HPDE6-E6E7 (cell line): ENCODE results near the gene SLC7A10.
"Not testable (repeated sequence)": the region's sequence is repeated elsewhere in the genome, so short reads cannot be mapped to it uniquely, and the experiment has no call there.

Experiments used
- DNase-seq: peaks from one replicate; pipeline ENCODE4 v3.0.0; 2011; ENCODE audit warnings: missing footprints; ENCODE audit errors: extremely low spot score

The SLC7A10 gene

DNA sequence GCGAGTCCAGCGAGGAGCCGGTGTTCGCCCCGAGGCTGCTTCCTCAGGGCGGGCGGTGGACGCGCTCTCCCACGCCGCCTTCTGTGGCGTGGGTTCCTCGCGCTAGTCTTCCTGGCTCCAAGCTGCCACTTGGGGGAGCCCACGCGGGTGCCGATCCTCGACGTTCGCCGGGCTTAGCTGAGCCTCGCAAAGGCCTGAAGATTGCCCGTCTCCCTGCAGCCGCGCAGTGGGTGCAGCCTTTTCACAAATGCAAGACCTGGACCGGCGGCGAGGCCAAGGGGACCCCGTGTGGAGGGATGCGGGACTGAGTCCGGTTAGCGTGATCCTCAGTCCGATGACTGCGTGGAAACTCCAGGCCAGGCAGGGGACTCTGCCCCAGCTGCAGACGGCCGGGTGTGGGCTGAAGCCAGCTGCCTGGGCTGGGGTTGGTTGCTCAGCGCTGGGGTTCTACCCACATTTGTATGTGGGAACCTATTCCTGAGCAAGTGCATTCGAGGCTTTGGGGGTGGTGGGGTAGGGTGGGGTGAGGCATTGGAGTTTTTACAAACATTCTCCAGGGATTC lies 48.2 kb downstream of the SLC7A10 start:
- DNase-seq, result peak; percentile 52

DNA sequence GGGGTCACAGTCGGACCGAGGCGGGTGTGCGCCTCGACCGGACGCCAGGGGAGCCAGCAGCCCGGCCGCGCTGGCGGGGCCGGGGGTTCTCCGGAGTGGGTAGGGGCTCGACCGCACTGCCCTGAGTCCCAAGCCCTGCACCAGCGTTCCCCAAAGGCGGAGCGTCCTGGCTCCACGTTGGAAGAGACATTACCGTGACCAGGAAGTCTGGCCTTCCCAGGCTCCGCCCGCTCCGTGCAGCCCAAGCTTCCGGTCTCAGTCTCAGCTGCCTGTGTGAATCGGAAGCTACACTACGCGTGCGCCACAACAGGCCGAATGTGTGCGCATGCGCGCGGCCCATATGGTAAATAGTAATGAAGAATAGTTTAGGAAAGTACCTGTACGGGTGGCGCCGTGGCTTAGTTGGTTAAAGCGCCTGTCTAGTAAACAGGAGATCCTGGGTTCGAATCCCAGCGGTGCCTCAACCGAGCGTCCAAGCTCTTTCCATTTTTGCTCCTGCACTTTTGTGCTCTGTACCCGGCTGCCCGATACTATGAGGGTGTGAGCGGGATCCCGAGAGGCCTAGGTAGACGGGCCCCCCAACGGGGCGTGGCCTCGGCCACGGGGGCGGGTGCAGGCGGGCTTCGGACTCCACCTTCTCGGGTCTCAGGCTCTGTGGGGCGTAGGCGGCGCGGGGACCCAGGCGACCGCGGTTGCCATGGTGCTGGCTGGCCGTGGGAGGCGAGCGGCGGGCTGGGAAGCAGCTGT lies 48.8 kb downstream of the SLC7A10 start:
- DNase-seq, result peak; percentile 98

DNA sequence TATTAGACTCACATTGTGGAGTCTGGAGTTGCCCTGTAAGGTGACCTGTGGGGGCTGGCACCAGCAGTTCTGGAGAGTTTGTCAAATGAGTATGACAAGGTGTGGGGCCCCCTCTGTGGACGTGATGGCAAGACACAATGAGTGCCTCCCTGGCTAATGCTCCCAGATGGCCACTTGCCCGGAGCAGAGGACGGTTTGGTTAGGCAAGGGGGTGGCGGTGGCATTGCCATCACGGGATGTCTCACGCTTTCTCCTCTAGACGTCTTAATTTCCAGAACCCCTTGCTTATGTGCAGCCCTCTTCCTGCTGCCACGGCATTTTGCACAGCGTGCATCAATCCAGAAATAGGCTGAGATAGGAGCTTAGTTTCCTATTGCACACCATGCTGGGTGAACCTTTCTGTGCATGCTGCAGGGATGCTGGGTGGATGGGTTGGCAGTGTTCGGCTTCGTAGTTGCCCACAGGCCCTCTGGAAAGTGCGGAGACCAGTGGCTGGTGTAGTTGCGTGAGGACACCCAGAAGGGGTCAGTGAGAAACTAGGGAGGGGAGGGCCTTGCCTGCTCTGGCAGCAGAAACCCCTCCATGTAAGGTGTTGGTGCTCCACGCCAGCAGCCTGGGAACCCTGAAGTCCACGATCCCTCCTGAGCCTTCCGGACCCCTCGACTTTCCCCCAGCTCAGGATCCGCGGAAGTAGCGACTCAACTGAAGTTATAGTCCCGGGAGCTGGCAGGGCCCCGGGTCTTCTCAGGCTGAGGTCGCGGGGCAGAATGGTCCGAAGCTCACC lies 49.6 kb downstream of the SLC7A10 start:
- DNase-seq, result no peak

DNA sequence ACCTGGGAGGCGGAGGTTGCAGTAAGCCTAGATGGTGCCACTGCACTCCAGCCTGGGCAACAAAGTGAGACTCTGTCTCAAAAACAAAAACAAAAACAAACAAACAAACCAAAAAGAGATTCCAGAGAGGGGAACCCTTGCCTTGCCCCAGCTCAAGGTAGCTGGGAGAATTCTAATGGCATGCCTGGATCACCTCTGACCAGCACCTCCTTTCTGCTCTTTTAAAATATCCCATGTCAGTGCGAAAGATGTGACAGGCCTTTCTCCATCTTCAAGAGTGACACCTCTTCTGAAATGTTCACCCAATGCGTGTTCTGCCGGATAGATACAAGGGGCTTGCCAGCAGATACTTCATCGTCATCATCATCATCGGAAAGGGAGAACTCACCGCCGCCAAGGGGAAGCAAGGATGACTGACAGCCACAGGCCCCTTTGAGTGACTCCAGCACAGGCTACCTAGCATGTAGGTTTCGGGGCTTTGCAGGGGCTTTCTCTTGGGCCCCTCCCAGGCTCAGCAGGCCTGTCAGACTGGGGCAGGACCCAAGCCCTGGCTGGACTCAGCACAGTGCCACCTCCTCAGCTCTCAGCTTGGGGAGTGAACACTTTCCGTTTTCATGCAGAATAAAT lies 50.4 kb downstream of the SLC7A10 start:
- DNase-seq, result no peak

DNA sequence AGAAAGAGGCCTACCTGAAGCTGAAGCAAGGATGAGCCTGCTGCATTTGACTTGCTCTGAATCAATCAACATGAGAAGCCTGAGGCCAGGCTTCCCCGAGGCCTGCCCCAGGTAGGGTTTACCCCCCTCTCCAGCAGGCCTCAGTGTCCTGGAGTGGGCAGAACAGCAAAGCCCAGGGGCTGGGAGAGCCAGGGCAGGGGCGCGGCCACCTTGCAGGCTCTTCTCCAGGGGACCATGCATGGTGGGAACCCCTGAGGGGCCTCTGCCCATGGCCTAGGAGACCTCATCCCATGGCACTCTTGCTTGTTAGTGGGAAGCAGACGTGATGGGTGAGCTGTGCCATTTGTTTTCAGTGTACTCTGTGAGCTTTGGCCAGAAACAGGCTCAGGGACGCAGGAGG lies 51.5 kb downstream of the SLC7A10 start:
- no peak for DNase-seq

DNA sequence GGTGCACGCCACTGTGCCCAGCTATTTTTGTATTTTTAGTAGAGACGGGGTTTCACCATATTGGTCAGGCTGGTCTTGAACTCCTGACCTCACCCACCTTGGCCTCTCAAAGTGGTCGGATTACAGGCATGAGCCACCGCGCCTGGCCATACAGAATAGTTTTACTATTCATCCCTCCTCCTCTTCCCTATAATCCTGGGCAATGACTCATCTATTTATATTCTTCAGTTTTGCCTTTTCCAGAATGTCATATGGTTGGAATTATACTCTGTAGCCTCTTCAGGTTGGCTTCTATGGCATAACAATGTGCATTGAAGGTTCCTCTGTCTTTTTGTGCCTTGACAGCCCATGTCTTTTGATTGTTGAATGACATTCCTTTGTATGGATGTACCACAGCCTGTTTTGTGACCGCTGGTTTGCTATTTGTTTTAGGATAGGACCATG lies 53.7 kb downstream of the SLC7A10 start:
- no peak for DNase-seq

DNA sequence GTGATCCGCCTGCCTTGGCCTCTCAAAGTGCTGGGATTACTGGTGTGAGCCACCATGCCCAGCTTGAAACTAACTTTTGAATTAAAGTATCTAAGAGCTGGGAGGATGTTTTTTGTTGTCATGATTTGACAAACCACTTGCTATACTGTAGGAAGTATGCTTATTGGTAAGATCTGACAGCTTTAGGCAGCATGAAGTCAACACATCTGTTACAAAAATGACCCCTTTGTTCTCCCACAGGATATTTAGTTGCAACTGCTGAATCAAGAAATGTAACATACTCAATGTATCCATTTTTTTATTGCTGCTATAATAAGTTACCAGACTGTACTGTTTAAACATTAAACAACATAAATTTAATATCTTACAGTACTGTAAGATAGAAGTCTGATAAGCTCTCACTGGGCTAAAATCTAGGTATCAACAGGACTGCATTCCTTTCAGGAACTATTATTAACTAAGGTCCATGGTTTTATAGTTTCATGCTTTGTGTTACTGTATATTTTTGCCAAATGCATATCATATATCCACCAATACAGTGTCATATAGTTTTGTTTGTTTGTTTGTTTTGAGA lies 54.3 kb downstream of the SLC7A10 start:
- no peak for DNase-seq

DNA sequence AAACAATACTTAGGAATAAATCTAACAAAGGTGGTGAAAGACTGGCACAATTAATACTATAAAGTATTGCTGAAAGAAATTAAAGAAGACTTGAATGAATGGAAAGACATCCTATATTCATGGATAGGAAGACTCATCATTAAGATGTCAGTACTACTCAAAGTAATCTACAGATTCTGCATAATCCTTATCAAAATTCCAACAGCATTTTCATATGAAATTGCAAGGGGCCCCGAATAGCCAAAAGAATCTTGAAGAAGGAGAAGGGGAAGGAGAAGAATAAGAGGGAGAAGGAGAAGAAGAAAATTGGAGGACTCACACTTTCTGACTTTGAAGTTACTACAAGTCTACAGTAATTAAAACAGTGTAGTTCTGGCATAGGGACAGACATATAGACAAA lies 57.1 kb downstream of the SLC7A10 start:
- DNase-seq, result no peak

DNA sequence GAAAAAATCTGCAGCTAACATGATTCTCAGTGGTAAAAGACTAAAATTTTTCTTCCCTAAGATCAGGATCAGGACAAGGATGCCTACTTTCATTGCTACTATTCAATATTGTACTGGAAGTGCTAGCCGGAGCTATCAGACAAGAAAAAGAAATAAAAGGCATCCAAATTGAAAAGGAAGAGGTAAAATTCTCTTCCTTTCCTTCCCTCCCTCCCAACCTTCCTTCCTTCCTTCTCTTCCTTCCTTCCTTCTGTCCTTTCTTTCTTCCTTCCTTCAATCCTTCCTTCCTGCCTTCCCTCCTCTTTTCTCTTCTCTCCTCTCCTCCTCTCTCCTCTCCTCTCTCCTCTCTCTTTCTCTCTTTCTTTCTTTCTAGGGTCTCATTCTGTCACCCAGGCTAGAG lies 58.2 kb downstream of the SLC7A10 start:
- no peak for DNase-seq

DNA sequence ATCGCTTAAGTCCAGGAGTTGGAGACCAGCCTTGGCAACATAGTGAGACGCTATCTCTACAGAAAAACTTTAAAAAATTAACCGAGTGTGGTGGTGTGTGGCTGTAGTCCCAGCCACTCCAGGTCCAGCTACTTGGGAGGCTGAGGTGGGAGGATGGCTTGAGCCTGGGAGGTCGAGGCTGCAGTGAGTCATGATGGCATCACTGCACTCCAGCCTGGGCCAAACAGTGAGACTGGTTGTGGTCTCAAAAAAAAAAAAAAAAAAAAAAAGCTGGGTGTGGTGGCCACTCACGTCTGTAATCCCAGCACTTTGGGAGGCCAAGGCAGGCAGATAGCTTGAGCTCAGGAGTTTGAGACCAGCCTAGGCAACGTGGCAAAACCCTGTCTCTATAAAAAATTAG lies 59.6 kb downstream of the SLC7A10 start:
- DNase-seq, result not testable (repeated sequence)

DNA sequence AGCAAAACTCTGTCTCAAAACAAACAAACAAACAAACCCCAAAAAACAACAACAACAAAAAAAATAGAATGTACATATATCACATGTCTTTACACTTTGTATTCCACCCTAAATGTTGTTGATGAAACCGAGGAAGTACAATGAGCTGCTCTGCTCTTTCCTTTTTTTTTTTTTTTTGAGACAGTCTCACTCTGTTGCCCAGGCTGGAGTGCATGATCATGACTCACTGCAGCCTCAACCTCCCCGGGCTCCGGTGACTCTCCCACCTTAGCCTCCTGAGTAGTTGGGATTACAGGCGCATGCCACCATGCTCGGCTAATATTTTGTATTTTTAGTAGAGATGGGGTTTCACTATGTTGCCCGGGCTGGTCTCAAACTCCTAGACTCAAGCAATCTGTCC lies 62.2 kb downstream of the SLC7A10 start:
- no peak for DNase-seq

DNA sequence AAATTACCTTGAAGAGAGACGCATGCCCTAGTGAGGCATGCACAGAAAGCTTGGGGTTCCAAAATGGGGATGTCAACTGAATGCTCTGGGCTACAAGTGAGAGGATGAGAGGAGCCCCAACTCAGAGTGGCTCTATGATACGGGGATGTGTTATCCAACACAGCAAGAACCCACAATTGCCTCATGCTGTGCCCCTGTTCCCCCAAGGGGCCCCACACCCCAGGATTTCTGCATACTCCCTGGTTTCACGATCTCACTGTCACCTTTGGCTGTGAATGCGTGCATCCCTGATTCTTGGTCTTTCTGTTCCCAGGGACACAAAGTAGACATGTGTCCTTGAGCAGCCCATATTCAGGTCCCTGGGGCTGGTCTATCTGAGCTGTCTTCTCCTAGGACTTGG lies 64.4 kb downstream of the SLC7A10 start:
- no peak for DNase-seq

DNA sequence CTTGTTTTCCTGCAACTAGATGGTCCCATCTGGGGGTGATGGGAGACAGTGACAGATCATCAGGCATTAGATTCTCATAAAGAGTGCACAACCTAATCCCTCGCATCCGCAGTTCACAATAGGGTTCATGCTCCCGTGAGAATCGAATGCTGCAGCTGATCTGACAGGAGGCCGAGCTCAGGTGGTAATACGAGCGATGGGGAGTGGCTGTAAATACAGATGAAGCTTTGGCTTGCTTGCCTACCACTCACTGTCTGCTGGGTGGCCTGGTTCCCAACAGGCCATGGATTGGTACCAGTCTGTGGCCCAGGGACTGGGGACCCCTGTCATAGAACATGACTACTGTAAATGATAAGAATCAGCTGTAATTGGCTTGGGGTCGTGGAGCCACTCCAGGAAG lies 65.8 kb downstream of the SLC7A10 start:
- no peak for DNase-seq

DNA sequence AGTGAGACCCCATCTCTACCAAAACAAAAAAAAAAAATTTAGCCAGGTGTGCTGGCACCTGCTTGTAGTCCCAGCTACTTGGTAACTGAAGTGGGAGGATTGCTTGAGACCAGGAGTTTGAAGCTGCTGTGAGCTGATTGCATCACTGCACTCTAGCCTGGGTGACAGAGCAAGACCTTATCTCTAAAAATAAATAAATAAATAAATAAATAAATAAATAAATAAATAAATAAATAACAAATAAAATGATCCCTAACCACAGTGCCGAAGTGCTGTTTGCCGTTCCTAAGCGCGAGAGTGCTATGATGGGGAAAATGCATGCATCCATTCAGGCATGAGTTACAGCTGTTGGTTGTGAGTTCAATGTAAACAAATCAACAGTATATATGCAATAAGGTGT lies 66.5 kb downstream of the SLC7A10 start:
- no peak for DNase-seq
